ENCODE measurements around the gene UNC45B.

UNC45B gene

DNA sequence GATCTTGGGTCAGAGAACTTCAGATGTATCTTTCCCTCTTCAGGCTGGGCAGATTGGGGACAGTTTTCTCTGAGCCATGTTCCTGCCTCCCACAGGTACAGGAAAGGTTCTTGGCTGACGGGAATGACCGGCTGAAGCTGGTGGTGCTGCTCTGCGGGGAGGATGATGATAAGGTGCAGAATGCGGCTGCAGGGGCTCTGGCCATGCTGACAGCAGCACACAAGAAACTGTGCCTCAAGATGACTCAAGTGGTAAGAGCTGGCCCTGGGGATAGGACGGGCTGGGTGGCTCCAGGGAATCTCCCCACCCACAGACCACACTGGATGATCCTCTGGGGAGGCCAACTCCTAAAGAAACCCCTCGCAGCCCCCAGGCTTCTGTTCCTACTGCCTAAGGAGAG is 35.7 kb downstream of the UNC45B start:
- H3K4me3 ChIP-seq (ENCODE audit: control insufficient read depth, low read depth, low read length), result no peak overlapping the region
- DNase-seq (ENCODE audit: low read depth), result no peak
- TF ChIP-seq CTCF (IDR thresholded peaks at IDR 0.05; ENCODE audit: control insufficient read depth, insufficient read depth, low read depth, low read length, missing control alignments), result no peak

DNA sequence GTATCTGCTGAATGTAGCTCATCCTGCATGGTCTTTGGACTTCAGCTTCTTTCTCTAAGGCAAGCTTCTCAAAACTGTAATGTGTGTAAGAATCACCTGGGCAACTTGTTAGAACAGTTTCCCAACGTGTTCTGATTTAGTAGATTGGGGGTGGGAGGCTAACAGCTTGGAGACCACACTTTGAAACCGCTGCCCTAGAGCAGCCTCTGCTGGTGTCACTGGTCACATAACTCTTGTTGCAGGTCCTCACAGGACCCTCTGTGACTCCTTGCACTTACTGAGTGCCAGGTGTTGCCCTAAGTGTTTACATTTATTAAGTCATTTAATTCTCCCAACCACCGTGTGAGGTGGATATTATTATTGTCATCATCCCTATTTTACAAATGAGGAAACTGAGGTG is 36.7 kb downstream of the UNC45B start:
- DNase-seq (ENCODE audit: low read depth), result no peak
- no peak overlapping the region for H3K4me3 ChIP-seq (ENCODE audit: control insufficient read depth, low read depth, low read length)
- no peak for TF ChIP-seq CTCF (IDR thresholded peaks at IDR 0.05; ENCODE audit: control insufficient read depth, insufficient read depth, low read depth, low read length, missing control alignments)

- no peak for TF ChIP-seq CTCF (IDR thresholded peaks at IDR 0.05; ENCODE audit: control insufficient read depth, insufficient read depth, low read depth, low read length, missing control alignments)
- no peak for DNase-seq (ENCODE audit: low read depth)
- no peak overlapping the region for H3K4me3 ChIP-seq (ENCODE audit: control insufficient read depth, low read depth, low read length)
Measured at GRCh38 chr17:35185849-35186248, 38.2 kb downstream of the UNC45B start.

- no peak overlapping the region for H3K4me3 ChIP-seq (ENCODE audit: control insufficient read depth, low read depth, low read length)
- TF ChIP-seq CTCF (IDR thresholded peaks at IDR 0.05; ENCODE audit: control insufficient read depth, insufficient read depth, low read depth, low read length, missing control alignments), result no peak
- DNase-seq (ENCODE audit: low read depth), result no peak
Measured at GRCh38 chr17:35187481-35187880, 39.9 kb downstream of the UNC45B start.

GRCh38 chr17:35188111-35188510 is 40.5 kb downstream of the UNC45B start:
- no peak overlapping the region for H3K4me3 ChIP-seq (ENCODE audit: control insufficient read depth, low read depth, low read length)
- no peak for DNase-seq (ENCODE audit: low read depth)
- no peak for TF ChIP-seq CTCF (IDR thresholded peaks at IDR 0.05; ENCODE audit: control insufficient read depth, insufficient read depth, low read depth, low read length, missing control alignments)

DNA sequence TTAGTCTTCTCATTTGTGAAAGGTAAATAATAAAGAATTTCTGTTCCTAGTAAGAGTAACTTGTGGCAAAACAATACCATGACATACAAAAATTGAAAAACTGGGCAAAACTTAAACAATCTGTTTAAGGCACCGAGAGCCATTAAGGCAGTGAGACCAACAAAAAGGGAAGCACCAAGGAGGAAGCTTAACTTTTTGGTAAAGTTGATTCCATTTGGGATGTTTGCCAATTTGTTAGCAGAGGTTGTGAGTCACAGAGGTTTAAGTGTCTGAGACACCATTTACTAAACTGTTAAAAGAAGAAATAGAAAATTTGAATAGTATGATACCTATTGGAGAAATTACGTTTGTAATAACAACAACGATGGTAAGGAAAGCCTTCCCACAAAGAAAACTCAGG is 41.7 kb downstream of the UNC45B start:
- TF ChIP-seq CTCF (IDR thresholded peaks at IDR 0.05; ENCODE audit: control insufficient read depth, insufficient read depth, low read depth, low read length, missing control alignments), result no peak
- no peak for DNase-seq (ENCODE audit: low read depth)
- H3K4me3 ChIP-seq (ENCODE audit: control insufficient read depth, low read depth, low read length), result no peak overlapping the region
